Diencephalon (tissue), 1 donor: ENCODE measurements around the gene ZNF789. TPM values are rescaled to one million over a fixed set of nuclear protein-coding genes. Genes with fewer than 3 reads are reported as not detected.

ENCODE experiments used
- total RNA-seq: library from RNA; depleted of rRNA; stranded (reverse); fragments of >200 nt; gene quantifications from one replicate; pipeline ENCODE4 v1.2.3, GENCODE V29; 2014

ZNF789 gene
- 26.5 TPM for total RNA-seq

DNA sequence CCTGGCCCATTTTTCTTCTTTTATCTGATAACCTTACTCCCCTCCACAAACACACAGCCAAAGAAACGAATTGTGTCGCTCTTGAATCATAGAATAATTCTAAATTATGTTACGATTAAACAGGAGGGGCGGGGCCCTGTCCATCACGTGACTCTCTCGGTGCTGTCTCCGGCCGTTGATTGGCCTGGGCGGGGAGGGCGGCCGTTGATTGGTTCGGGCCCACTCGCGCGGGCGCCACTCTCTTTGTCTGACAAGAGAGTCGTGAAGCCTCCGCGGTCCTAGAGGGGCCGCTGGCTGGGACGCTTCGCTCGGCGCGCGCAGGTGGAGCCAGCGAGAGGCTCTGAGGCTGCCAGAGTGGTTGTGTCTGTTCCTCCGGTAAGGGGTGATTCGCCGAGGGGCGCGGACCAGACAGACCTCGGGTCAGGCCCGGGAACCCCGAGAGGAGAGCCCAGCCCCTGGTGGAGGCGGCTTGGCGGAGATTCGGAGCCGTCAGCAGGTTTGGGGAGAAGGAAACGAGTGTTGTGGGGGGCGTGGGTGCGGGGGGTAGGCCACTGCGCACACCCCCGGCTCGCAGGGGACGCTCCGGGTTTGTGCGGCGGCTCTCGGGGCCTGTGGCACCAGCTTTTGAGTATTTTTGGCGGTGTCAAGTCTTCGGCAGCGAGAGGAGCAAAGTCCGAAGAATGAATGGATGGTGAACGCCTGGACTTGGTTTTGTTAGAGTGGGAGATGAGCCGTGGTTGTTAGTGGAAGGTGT lies at the start of gene ZNF789:
TSS of gene ZNF789 (plus strand) at position 330 of the 754 bp plus-strand sequence. CDS start 3,567 bp downstream, outside the sequence.

DNA sequence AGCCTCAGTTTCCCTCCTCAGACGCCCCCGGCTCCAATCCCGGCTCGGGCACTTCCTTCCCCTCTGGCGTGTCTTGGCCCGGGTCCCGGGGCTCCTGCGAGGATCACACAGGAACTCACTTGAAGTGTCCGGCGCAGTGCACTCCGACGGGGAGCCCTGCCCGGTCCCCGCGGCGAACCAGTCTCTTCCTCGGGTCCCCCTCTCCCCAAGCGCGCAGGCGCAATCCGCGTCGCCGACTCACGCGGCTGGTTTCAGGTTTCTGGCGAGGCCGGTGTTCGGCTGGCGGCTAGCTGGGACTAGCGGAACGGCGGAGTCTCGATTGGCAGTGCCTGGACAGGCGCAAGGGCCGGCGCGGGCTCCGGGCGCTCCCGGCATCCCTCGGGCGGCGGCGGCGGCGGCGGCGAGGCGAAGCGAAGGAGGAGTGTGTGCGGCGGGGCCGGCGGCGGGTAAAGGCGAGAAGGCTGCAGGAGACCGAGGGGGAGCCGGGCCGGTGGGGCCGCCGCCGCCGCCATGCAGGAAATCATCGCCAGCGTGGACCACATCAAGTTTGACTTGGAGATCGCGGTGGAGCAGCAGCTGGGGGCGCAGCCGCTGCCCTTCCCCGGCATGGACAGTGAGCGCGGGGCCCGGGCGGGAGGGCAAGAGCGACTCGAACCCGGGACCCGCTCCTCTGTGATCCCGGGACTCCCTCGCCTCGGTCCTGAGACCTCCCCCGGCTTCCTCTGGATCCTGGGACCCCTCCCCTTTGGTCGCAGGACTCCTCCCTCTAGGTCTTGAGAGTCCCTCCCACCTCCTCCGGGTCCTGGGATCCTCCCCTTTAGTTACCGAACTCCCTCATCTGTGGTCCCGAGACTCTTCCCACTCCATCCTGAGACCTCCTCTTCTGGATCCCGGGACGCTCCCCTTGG lies 33.9 kb upstream of the ZNF789 start, which contains the start of the genes CPSF4 and PTCD1:
TSS of gene CPSF4 (plus strand) at position 371 of the 908 bp plus-strand sequence. CDS start at position 511, 140 bp downstream.
TSS of gene PTCD1 (minus strand) at position 226 of the 908 bp plus-strand sequence. CDS start 3,556 bp downstream, outside the sequence.

DNA sequence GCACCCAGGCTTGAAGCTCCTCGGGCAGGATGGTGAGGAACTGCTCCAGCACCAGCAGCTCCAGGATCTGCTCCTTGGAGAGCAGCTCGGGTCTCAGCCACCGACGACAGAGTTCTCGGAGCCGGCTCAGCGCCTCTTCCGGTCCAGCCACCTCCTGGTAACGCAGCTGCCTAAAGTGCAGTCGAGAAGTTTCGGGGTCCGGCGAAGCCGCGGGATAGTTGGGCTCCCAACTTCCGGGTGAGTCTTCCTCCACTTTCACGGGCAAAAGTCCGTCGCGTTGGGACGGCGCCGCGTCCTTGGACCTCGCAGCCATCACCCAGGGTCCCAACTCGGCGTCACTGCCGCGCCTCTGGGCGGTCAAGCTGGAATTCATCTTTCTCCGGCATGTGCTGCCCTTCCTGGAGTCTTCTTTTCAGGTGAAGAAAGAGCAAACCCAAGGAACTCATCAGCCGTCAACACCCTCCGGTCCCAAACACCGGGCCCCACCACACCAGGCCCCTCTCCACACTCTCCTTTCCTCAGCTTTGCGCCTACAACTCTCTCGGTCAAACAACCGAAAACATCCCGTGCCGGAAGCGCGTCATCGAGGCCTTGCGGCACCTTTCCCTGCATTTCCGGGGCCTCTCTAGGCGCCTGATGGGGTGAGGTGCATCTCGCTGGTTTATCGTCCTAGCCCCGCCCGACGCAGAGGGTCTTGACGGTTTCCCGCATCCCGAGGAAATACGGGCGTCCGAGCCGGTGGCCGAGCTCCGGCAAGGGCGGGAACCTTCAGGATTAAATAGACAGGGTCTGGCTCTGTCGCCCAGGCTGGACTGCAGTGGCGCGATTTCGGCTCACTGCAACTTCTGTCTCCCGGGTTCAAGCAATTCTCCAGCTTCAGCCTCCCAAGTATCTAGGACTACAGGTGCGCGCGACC lies 27.3 kb downstream of the ZNF789 start, which contains the start of gene ZNF394:
TSS of gene ZNF394 (minus strand) at position 561 of the 916 bp plus-strand sequence. CDS start at position 373, 188 bp downstream.

DNA sequence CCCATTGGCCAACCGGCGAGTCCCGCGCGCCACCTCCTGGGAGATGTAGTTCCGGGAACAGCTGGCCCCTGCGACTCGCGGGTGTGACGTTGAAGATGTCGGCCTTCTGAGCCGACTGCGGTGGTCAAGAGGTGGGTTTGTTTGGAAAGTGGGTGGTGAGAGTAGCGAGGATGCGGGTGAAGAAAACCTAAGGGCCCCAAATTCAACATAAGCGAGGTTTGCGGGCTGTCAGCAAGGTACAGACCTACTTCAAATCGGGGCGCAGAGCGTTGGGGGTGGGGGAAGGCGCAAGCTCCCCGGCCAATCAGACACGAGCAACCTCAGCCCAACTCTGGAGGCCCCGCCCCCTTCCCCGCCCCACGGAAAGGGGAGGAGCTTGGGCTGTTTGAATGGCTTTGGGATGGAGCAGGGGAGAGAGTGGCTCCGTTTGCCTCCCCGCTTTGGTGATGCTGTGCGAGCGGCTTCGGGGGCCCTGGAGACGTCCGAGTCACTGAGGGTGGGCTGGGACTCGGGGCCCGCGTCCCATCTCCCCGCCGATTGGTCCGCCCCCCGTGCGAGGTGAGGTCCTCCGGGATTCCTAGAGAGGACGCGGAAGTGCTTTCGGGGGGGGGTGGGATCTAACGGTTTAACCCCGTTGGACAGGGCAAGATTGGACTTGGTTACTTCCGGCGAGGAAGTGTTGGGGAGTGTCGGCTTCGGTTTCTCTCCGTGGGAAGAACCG lies 32.1 kb downstream of the ZNF789 start, which contains the start of gene ZKSCAN5:
TSS of gene ZKSCAN5 (plus strand) at position 60 of the 721 bp plus-strand sequence. CDS start 1,383 bp downstream, outside the sequence.

Other genes with a start within 250 kb of the ZNF789 start
- not detected for gene MYH16, start 200.1 kb upstream of the ZNF789 start, total RNA-seq
- 99.9 TPM for gene ARPC1A, start 147.0 kb upstream of the ZNF789 start, total RNA-seq
- gene ARPC1B, start 98.2 kb upstream of the ZNF789 start, total RNA-seq = 22.6 TPM
- 25.8 TPM for gene PDAP1, start 64.3 kb upstream of the ZNF789 start, total RNA-seq
- gene BUD31, start 63.9 kb upstream of the ZNF789 start, total RNA-seq = 84.4 TPM
- gene PTCD1, start 34.1 kb upstream of the ZNF789 start, total RNA-seq = 7.2 TPM
- 27.0 TPM for gene CPSF4, start 33.9 kb upstream of the ZNF789 start, total RNA-seq
- gene ATP5MF, start 6.7 kb upstream of the ZNF789 start, total RNA-seq = 348 TPM
- 28.8 TPM for gene ZNF394, start 27.4 kb downstream of the ZNF789 start, total RNA-seq
- 16.8 TPM for gene ZKSCAN5, start 31.8 kb downstream of the ZNF789 start, total RNA-seq
- gene FAM200A, start 79.2 kb downstream of the ZNF789 start, total RNA-seq = 17.5 TPM
- gene ZNF655, start 85.8 kb downstream of the ZNF789 start, total RNA-seq = 88.3 TPM
- 0.23 TPM for gene TMEM225B, start 125.4 kb downstream of the ZNF789 start, total RNA-seq
- 14.8 TPM for gene ZSCAN25, start 144.1 kb downstream of the ZNF789 start, total RNA-seq
- not detected for gene CYP3A5, start 207.1 kb downstream of the ZNF789 start, total RNA-seq